Measurements from ENCODE around the gene HIPK2. TPM values are rescaled to one million over a fixed set of nuclear protein-coding genes. Genes with fewer than 3 reads are reported as not detected.

Gene HIPK2
- total RNA-seq, 1 experiment from 2014 or later = 19.4 TPM

DNA sequence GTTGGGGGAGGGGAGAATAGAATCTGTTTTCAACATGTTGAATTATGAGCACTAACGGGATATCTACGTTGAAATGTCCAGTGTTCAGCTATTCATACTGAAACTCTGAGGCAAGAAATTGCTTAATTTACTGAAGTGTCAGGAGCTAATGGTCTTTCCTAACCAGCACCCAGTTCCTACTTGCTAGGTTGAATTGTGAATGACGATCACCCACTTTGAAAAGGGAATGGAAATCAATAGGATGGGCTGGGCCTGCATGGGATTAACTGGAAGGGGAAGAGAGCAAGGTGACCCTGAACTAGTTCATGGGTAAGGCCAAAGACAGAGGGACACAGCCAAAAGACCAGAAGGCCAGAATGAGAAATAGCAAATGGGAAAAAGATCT, 51.3 kb downstream of the HIPK2 start:
- no peak for DNase-seq (ENCODE audit: low read depth)
- in situ Hi-C loops (cut with HindIII; ENCODE audit: low pct_unique_long_range_greater_than_20kb, low sequenced_read_pairs) = no loop called here

DNA sequence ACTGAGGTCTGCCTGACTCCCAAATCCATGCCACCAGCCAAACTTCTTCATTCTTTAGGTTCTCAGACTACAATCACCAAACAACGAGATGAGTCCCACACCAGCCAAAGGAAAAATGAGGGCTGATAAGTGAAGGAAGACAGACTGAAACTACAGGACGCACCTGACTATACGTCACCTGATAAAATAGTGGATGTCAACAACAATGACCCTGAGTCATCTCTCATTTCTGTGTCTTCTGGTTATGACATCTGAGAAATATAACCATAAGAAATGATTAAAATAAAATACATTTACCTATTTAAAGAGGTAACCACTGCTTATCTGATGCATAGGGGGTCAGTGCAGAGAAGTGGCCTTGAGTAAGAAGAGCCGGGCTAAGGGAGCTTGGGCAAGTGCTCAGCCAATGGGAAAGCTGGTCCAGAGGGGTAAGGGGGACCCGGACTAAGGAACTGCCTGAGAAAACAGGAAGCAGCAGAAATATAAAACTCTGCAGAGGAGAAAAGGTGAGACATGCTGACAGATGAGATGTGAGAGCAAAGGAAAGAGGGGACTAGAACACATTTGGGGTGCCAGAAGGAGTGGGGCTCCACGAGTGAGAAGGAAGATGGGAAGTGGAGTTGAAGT, 51.8 kb downstream of the HIPK2 start:
- in situ Hi-C loops (cut with HindIII; ENCODE audit: low pct_unique_long_range_greater_than_20kb, low sequenced_read_pairs) = no loop called here
- DNase-seq (ENCODE audit: low read depth) = no peak

GRCh38 chr7:139725077-139725476, 52.7 kb downstream of the HIPK2 start:
- in situ Hi-C loops (cut with HindIII; ENCODE audit: low pct_unique_long_range_greater_than_20kb, low sequenced_read_pairs) = no loop called here
- no peak for DNase-seq (ENCODE audit: low read depth)

DNA sequence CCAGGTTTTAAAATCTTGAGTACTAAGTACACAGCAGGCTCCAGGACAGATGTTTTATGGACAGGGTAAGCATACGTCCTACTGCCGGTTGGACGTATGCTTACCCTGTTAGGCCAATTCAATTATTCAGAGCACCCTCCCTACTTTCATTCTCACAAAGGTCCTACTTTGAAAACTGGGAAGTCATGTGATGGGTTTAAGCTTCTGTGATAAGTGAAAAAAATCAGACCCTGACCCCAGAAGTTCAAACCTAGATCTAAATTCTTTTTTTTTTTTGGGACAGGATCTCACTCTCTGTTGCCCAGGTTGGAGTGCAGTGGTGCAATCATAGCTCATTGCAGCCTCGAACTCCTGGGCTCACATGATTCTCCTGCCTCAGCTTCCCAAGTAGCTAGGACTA, 55.2 kb downstream of the HIPK2 start:
- in situ Hi-C loops (cut with HindIII; ENCODE audit: low pct_unique_long_range_greater_than_20kb, low sequenced_read_pairs) = no loop called here
- DNase-seq (ENCODE audit: low read depth) = no peak

GRCh38 chr7:139721821-139722220, 56.0 kb downstream of the HIPK2 start:
- DNase-seq (ENCODE audit: low read depth) = no peak
- in situ Hi-C loops (cut with HindIII; ENCODE audit: low pct_unique_long_range_greater_than_20kb, low sequenced_read_pairs) = no loop called here

DNA sequence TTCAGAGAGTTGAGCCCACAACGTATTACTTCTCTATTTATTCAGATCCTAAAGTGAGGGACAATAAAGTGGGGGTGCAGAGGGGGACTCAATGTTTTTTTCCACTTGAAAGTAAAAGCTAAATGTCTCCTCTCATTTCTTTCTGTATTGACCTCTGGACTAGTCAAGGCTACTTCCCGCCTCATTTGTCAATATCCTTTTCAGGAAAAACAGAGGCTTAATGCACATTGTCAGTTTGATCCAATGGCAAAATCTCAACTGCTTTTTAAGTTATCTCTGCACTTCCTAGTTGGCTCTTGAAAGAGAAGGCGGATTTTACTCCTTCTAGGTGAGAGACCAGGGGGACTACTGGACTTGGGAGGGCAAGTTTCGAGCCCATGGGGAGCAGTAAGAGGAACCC, 56.4 kb downstream of the HIPK2 start:
- DNase-seq (ENCODE audit: low read depth) = no peak
- in situ Hi-C loops (cut with HindIII; ENCODE audit: low pct_unique_long_range_greater_than_20kb, low sequenced_read_pairs) = no loop called here

- no peak for DNase-seq (ENCODE audit: low read depth)
- in situ Hi-C loops (cut with HindIII; ENCODE audit: low pct_unique_long_range_greater_than_20kb, low sequenced_read_pairs) = no loop called here
Measured at GRCh38 chr7:139720705-139721231, 57.0 kb downstream of the HIPK2 start.

- in situ Hi-C loops (cut with HindIII; ENCODE audit: low pct_unique_long_range_greater_than_20kb, low sequenced_read_pairs) = no loop called here
- no peak for DNase-seq (ENCODE audit: low read depth)
Measured at GRCh38 chr7:139720186-139720585, 57.6 kb downstream of the HIPK2 start.

DNA sequence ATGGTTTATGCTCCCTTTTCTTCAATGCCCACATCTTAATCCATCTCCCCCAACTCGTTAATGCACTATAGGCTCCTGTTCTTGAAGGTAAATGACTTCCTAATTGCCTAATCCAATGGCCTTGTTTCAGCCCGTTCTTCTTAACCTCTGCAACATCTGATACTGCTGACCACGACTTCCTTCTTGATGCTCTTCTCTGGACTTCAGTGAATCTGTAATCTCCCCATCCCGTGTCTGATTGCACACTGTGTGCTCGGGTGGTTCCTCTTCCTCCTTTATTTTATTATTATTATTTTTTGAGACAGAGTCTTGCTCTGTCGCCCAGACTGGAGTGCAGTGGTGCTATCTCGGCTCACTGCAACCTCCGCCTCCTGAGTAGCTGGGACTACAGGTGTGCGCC, 58.9 kb downstream of the HIPK2 start:
- in situ Hi-C loops (cut with HindIII; ENCODE audit: low pct_unique_long_range_greater_than_20kb, low sequenced_read_pairs) = no loop called here

GRCh38 chr7:139718141-139718540, 59.7 kb downstream of the HIPK2 start:
- in situ Hi-C loops (cut with HindIII; ENCODE audit: low pct_unique_long_range_greater_than_20kb, low sequenced_read_pairs) = no loop called here
- DNase-seq (ENCODE audit: low read depth) = no peak

More for the DNA sequence above, 58.9 kb downstream of the HIPK2 start:
- DNase-seq (ENCODE audit: low read depth) = no peak

DNA sequence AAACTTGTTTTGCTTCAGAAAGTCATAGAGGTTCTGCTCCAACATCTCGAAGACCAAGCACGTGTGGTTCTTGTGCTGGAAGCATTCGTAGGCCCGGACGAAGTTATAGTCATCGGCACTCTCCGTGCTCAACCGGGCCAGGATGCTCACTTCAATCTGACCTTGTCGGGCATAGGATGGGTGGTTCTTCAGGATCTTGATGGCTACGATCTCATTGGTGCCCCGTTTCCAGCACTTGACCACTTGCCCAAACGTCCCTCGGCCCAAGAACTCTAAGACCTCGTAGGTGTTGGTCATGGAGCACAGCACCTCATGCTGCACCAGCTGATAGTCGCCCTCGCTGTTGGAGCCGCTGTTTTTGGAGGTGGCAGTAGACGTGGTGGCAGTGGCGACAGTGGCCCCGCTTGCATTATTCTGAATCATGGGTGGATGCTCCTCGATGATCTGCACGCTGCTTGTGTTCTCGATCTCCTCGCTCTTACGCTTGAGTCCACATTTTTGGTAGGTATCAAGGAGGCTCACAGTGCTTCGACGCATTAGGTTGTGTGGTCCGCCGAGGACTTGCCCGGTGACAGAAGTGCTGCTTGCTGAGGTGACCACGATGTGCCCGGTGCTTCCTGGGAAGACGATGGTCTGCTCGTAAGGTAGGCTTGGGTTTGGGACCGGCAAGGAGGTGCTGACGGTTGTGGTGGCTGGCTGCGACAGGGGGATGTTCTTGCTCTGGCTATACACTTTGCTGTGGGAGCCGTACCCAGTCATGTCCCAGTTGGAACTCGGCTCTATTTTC, 61.4 kb downstream of the HIPK2 start:
- DNase-seq (ENCODE audit: low read depth) = no peak
- in situ Hi-C loops (cut with HindIII; ENCODE audit: low pct_unique_long_range_greater_than_20kb, low sequenced_read_pairs) = no loop called here

DNA sequence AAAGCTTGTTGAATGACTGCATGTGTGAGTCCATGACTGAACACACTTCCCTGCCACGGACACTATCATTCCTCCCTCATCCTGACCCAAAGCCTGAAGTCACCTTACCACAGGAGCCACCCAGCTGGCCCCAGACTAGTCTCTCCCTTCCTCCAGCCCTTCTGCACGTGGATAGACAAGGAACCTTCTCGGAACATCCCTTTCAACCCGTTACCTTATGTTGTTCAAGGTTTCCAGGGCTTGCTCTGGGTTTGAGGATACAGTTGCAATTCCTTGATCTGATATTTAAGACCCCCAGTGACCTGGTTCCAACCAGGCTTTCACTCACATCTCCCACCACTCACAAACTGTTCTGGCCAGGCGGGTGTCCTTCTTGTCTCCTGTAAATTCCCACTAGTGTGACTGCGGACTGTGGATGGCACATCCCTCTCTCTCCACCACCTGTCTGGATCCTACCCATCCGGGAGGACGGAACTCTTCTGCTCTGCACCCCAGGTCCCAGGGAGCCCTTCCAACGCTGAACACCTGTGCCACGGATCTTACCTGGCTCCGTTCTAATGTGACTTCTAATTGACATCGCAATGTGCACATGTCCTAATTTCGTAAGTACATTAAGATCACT, 62.5 kb downstream of the HIPK2 start:
- in situ Hi-C loops (cut with HindIII; ENCODE audit: low pct_unique_long_range_greater_than_20kb, low sequenced_read_pairs) = no loop called here
- DNase-seq (ENCODE audit: low read depth) = no peak

- in situ Hi-C loops (cut with HindIII; ENCODE audit: low pct_unique_long_range_greater_than_20kb, low sequenced_read_pairs) = no loop called here
- no peak for DNase-seq (ENCODE audit: low read depth)
Measured at GRCh38 chr7:139714163-139714901, 63.5 kb downstream of the HIPK2 start.

- in situ Hi-C loops (cut with HindIII; ENCODE audit: low pct_unique_long_range_greater_than_20kb, low sequenced_read_pairs) = no loop called here
- no peak for DNase-seq (ENCODE audit: low read depth)
Measured at GRCh38 chr7:139713526-139714162, 64.2 kb downstream of the HIPK2 start.

- no peak for DNase-seq (ENCODE audit: low read depth)
- in situ Hi-C loops (cut with HindIII; ENCODE audit: low pct_unique_long_range_greater_than_20kb, low sequenced_read_pairs) = no loop called here
Measured at GRCh38 chr7:139713061-139713460, 64.7 kb downstream of the HIPK2 start.

GRCh38 chr7:139711991-139712743, 65.6 kb downstream of the HIPK2 start:
- in situ Hi-C loops (cut with HindIII; ENCODE audit: low pct_unique_long_range_greater_than_20kb, low sequenced_read_pairs) = no loop called here
- DNase-seq (ENCODE audit: low read depth) = no peak

DNA sequence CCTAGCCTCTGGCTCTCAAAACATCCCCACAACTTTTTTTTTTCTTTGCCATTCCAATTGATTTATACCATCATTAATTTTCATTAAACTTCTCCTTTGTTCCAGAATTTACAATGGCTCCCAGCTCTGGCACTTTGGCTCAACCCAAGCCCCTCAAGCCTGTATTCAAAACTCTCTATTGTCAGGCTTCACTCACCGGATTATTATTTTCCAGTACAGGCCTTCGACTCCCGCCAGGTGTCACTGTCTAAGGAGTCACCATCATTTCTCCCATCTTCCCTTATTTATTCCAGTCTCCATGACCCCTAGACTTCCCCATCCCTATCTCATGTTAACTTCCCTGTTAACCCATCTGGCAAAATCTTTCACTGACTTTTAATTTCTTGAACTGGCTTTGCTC, 67.8 kb downstream of the HIPK2 start:
- no peak for DNase-seq (ENCODE audit: low read depth)
- in situ Hi-C loops (cut with HindIII; ENCODE audit: low pct_unique_long_range_greater_than_20kb, low sequenced_read_pairs) = no loop called here

DNA sequence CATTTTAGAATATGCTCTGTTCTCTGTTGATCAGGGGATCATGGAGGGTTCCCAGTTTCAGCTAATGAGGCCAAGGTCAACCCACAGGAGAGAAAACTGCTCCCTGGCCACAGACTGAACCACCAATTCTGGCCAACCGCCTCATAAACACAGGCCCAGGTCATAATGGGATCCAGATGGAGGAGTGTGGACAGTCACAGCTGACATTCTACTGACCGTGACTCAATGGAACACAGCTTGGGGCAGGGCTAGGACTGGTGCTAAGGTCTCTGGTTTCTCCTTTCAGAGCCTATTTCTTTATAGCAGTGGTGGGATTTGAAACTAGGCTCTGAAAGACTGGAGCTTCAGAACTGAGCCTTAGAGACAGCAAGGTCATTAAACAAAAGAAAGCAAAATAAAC, 68.3 kb downstream of the HIPK2 start:
- DNase-seq (ENCODE audit: low read depth) = no peak
- in situ Hi-C loops (cut with HindIII; ENCODE audit: low pct_unique_long_range_greater_than_20kb, low sequenced_read_pairs) = no loop called here
